Measurements from ENCODE around the gene MXRA7.

DNA sequence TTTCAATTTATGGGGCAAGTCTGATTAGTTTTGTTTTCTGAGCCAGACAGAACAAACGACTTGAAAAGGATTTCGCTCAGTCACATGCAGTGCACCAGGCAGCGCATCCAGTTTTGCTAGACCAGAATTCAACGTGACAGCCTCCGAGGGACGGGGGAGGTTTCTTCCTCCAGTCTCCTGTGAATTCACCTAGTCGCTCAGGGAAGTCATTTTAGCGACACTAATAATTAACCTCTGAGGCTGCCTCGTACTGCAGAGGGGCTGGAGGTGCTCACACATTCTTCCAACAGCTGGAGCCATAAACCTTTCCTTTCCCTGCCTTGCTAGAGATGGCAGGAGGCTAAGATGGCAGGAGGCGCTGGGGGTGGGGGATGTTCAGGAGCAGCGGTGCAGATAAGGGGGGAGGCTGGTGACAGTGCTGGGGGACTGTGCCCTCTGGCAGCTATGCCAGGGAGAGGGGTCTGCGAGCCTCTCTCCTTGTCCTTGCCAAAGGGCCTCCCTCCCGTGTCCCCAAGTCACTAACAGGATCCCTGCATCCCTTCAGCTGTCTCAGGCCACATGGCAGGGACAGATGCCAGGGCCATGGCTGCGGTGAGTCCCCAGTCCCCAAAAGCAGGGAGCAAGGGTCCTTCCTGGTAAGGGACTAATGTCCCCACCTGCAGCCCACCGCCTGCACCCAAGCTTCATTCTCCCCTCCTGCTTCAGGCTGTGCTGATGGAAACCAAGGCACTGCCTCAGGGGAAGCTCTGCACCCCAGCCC is 24.0 kb downstream of the MXRA7 start:
- TF ChIP-seq, protein P1, sequence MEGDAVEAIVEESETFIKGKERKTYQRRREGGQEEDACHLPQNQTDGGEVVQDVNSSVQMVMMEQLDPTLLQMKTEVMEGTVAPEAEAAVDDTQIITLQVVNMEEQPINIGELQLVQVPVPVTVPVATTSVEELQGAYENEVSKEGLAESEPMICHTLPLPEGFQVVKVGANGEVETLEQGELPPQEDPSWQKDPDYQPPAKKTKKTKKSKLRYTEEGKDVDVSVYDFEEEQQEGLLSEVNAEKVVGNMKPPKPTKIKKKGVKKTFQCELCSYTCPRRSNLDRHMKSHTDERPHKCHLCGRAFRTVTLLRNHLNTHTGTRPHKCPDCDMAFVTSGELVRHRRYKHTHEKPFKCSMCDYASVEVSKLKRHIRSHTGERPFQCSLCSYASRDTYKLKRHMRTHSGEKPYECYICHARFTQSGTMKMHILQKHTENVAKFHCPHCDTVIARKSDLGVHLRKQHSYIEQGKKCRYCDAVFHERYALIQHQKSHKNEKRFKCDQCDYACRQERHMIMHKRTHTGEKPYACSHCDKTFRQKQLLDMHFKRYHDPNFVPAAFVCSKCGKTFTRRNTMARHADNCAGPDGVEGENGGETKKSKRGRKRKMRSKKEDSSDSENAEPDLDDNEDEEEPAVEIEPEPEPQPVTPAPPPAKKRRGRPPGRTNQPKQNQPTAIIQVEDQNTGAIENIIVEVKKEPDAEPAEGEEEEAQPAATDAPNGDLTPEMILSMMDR (IDR thresholded peaks at IDR 0.05), result no peak
- TF ChIP-seq, protein P2, sequence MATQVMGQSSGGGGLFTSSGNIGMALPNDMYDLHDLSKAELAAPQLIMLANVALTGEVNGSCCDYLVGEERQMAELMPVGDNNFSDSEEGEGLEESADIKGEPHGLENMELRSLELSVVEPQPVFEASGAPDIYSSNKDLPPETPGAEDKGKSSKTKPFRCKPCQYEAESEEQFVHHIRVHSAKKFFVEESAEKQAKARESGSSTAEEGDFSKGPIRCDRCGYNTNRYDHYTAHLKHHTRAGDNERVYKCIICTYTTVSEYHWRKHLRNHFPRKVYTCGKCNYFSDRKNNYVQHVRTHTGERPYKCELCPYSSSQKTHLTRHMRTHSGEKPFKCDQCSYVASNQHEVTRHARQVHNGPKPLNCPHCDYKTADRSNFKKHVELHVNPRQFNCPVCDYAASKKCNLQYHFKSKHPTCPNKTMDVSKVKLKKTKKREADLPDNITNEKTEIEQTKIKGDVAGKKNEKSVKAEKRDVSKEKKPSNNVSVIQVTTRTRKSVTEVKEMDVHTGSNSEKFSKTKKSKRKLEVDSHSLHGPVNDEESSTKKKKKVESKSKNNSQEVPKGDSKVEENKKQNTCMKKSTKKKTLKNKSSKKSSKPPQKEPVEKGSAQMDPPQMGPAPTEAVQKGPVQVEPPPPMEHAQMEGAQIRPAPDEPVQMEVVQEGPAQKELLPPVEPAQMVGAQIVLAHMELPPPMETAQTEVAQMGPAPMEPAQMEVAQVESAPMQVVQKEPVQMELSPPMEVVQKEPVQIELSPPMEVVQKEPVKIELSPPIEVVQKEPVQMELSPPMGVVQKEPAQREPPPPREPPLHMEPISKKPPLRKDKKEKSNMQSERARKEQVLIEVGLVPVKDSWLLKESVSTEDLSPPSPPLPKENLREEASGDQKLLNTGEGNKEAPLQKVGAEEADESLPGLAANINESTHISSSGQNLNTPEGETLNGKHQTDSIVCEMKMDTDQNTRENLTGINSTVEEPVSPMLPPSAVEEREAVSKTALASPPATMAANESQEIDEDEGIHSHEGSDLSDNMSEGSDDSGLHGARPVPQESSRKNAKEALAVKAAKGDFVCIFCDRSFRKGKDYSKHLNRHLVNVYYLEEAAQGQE (IDR thresholded peaks at IDR 0.05; ENCODE audit: insufficient read depth in 1 of 2, low read depth in 2 of 2, low read length in 1 of 2), result no peak

Measured in Panc1 (cell line).